ENCODE data around the gene SUSD3. TPM values are rescaled to one million over a fixed set of nuclear protein-coding genes. Genes with fewer than 3 reads are reported as not detected.
A peak's percentile ranks its signal among the peaks of the same experiment; 100 is the strongest.

The SUSD3 gene
- total RNA-seq, 1 experiment from 2014 or later, result 9.0 TPM

DNA sequence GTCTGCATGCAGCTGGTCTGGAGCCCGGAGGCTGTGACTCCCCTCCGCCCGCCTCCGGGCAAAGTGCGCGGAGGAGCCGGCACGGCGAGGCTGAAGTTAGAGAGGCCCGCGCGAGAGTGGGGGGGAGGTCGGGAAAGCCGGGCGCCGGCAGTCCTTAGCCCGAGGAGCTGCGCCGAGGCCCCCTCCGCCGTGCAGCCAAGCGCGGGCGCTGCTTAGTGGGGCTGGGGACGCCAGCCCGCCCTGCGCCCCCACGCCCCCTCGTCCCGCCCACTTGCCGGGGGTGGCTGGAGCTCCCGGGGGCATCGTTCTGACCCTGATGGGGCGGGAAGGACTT is 75.1 kb downstream of the SUSD3 start:
- H2AFZ ChIP-seq (ENCODE audit: low read length), result no peak overlapping the region
- no peak overlapping the region for H3K23ac ChIP-seq (ENCODE audit: insufficient read length, low read depth, low read length)
- H3K27ac ChIP-seq (ENCODE audit: insufficient read length, low read depth, low read length), result no peak overlapping the region

More for the DNA sequence above, 75.1 kb downstream of the SUSD3 start:
- H4K20me1 ChIP-seq (ENCODE audit: control insufficient read depth, insufficient read depth, insufficient read length), result no peaks in the 10 kb centered on the region
- H3K9me3 Mint-ChIP-seq, result peaks cover 0 to 3% of the 10 kb centered on the region in 2 experiments; a peak in 2 of 5 replicates
- H2BK120ac ChIP-seq (ENCODE audit: low read depth, low read length, poor library complexity, severe bottlenecking), result no peak overlapping the region
- no peak overlapping the region for H2BK20ac ChIP-seq (ENCODE audit: low read depth, low read length, poor library complexity, severe bottlenecking)
- TF ChIP-seq, protein P1, sequence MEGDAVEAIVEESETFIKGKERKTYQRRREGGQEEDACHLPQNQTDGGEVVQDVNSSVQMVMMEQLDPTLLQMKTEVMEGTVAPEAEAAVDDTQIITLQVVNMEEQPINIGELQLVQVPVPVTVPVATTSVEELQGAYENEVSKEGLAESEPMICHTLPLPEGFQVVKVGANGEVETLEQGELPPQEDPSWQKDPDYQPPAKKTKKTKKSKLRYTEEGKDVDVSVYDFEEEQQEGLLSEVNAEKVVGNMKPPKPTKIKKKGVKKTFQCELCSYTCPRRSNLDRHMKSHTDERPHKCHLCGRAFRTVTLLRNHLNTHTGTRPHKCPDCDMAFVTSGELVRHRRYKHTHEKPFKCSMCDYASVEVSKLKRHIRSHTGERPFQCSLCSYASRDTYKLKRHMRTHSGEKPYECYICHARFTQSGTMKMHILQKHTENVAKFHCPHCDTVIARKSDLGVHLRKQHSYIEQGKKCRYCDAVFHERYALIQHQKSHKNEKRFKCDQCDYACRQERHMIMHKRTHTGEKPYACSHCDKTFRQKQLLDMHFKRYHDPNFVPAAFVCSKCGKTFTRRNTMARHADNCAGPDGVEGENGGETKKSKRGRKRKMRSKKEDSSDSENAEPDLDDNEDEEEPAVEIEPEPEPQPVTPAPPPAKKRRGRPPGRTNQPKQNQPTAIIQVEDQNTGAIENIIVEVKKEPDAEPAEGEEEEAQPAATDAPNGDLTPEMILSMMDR (conservative IDR thresholded peaks at IDR 0.05), result no peak
- H3K79me1 ChIP-seq (ENCODE audit: insufficient read depth, low read depth, low read length, poor library complexity, severe bottlenecking), result no peaks in the 10 kb centered on the region
- no peak overlapping the region for H2BK5ac ChIP-seq (ENCODE audit: insufficient read length, low read length)
- peaks cover 5% of the 10 kb centered on the region; the same call in 1 of the 2 replicates for H3K27me3 ChIP-seq (ENCODE audit: insufficient read depth, low read length)
- H2AK5ac ChIP-seq (ENCODE audit: insufficient read length, low read length), result no peak overlapping the region
- H3K4me3 Mint-ChIP-seq, result peak overlapping the region; percentile 74 to 85
- no peak for DNase-seq
- H3K9ac ChIP-seq (ENCODE audit: extremely low read depth, insufficient read length, low read length), result peak overlapping the region; percentile 39
- no peaks in the 10 kb centered on the region for H3K9me3 ChIP-seq (ENCODE audit: control insufficient read depth, low read depth, low read length)
- no peaks in the 10 kb centered on the region; the same call in 1 of the 2 replicates for H3K4me1 ChIP-seq (ENCODE audit: insufficient read depth, low read length)
- no peak overlapping the region for H2BK12ac ChIP-seq (ENCODE audit: insufficient read length, low read depth, low read length)
- H3K4me2 ChIP-seq (ENCODE audit: insufficient read depth, insufficient read length, low read length), result peak overlapping the region; percentile 48
- H3K27ac Mint-ChIP-seq, result no peak overlapping the region
- peaks cover 28% of the 10 kb centered on the region for H3K27me3 Mint-ChIP-seq (ENCODE audit: low read depth)
- H4K5ac ChIP-seq (ENCODE audit: insufficient read length, low read depth, low read length), result no peak overlapping the region
- no peak overlapping the region for H3K4ac ChIP-seq (ENCODE audit: low read depth, low read length)
- H2BK15ac ChIP-seq (ENCODE audit: low read depth, low read length), result no peak overlapping the region
- H3K36me3 Mint-ChIP-seq (ENCODE audit: insufficient read depth in 1 of 3, low read depth in 3 of 3), result no peaks in the 10 kb centered on the region; a peak in 2 of 7 replicates
- H3K14ac ChIP-seq (ENCODE audit: insufficient read depth, low read length), result peak overlapping the region; percentile 66; the same call in 1 of the 2 replicates
- peak overlapping the region; percentile 38 for H3K18ac ChIP-seq (ENCODE audit: insufficient read length, low read depth, low read length)
- no peak overlapping the region for H4K91ac ChIP-seq (ENCODE audit: insufficient read length, low read depth, low read length)
- H3K23me2 ChIP-seq (ENCODE audit: insufficient read length, low read depth, low read length, poor library complexity, severe bottlenecking), result no peaks in the 10 kb centered on the region
- no CpG with 5 or more reads among the region's 34 CpGs for WGBS (ENCODE audit: extremely low coverage, insufficient read length, low lambda C conversion rate)
- H3K56ac ChIP-seq (ENCODE audit: insufficient read length, low read depth, low read length), result no peak overlapping the region
- H3K4me1 Mint-ChIP-seq, result peaks cover 15 to 28% of the 10 kb centered on the region in 2 experiments
- no peak overlapping the region for H4K8ac ChIP-seq (replicated peaks; ENCODE audit: insufficient read length, low read depth, low read length)
- no peak overlapping the region for H3T11ph ChIP-seq (ENCODE audit: low read length)
- H3K79me2 ChIP-seq (ENCODE audit: insufficient read depth, low read length), result no peaks in the 10 kb centered on the region

Measured in H9 (cell line).